CD4-positive, alpha-beta T cell treated with Interleukin-10 for 1 hour (primary cell): ENCODE results near the gene UTP18.

ENCODE experiments used
- DNase-seq: peaks from one replicate; pipeline ENCODE4 v3.0.0-alpha.2; 2020

UTP18 gene

GRCh38 chr17:51335883-51336822 is 75.8 kb downstream of the UTP18 start:
- no peak for DNase-seq

- DNase-seq: no peak
These were observed 81.1 kb downstream of the UTP18 start for GRCh38 chr17:51341457-51341856.

- no peak for DNase-seq
These were observed 81.9 kb downstream of the UTP18 start for GRCh38 chr17:51342257-51342656.

GRCh38 chr17:51344532-51344931 is 84.2 kb downstream of the UTP18 start:
- DNase-seq: no peak

GRCh38 chr17:51346218-51346982 is 86.1 kb downstream of the UTP18 start:
- no peak for DNase-seq
